ENCODE results near the gene ZFP69B.

Gene ZFP69B

GRCh38 chr1:40449684-40450494 is at the start of gene ZFP69B:
Gene ZFP69B (plus strand): TSS chr1:40450476. CDS start chr1:40450962, 486 bp downstream.
- peak; percentile 91 for DNase-seq

GRCh38 chr1:40401473-40402201 is 48.6 kb upstream of the ZFP69B start:
- no peak for DNase-seq

GRCh38 chr1:40404670-40405462 is 45.4 kb upstream of the ZFP69B start:
- DNase-seq = peak; percentile 63

GRCh38 chr1:40405812-40406211 is 44.5 kb upstream of the ZFP69B start:
- DNase-seq = no peak

GRCh38 chr1:40407453-40407852 is 42.8 kb upstream of the ZFP69B start:
- no peak for DNase-seq

- DNase-seq = no peak
Measured at GRCh38 chr1:40409467-40409866, 40.8 kb upstream of the ZFP69B start.

GRCh38 chr1:40411294-40411693 is 39.0 kb upstream of the ZFP69B start:
- no peak for DNase-seq

- no peak for DNase-seq
Measured at GRCh38 chr1:40411843-40412242, 38.4 kb upstream of the ZFP69B start.

- no peak for DNase-seq
Measured at GRCh38 chr1:40413527-40414252, 36.6 kb upstream of the ZFP69B start.

- no peak for DNase-seq
Measured at GRCh38 chr1:40414331-40414730, 35.9 kb upstream of the ZFP69B start.

GRCh38 chr1:40416709-40417108 is 33.6 kb upstream of the ZFP69B start:
- no peak for DNase-seq

GRCh38 chr1:40421431-40422384 is 28.6 kb upstream of the ZFP69B start:
- DNase-seq = no peak

GRCh38 chr1:40422630-40423263 is 27.5 kb upstream of the ZFP69B start:
- no peak for DNase-seq

- DNase-seq = no peak
Measured at GRCh38 chr1:40423264-40423642, 27.0 kb upstream of the ZFP69B start.

- DNase-seq = no peak
Measured at GRCh38 chr1:40423951-40424618, 26.2 kb upstream of the ZFP69B start.

- DNase-seq = no peak
Measured at GRCh38 chr1:40425198-40425597, 25.1 kb upstream of the ZFP69B start.

GRCh38 chr1:40431385-40431784 is 18.9 kb upstream of the ZFP69B start:
- DNase-seq = no peak

- DNase-seq = no peak
Measured at GRCh38 chr1:40432644-40433390, 17.5 kb upstream of the ZFP69B start.

- DNase-seq = no peak
Measured at GRCh38 chr1:40435471-40435870, 14.8 kb upstream of the ZFP69B start.

GRCh38 chr1:40435876-40436275 is 14.4 kb upstream of the ZFP69B start:
- no peak for DNase-seq
